Mesodermal cell (in vitro differentiated cells): ENCODE data around the gene NEK2.
"Not testable (repeated sequence)": the region's sequence is repeated elsewhere in the genome, so short reads cannot be mapped to it uniquely, and the experiment has no call there.

Experiments used
- H3K27ac ChIP-seq: 2 replicates; pipeline ENCODE4 v1.7.0; 2013; ENCODE audit warnings: mild to moderate bottlenecking, low read depth, low read length, moderate library complexity; ENCODE audit not compliant: severe bottlenecking
- H3K36me3 ChIP-seq: 2 replicates; pipeline ENCODE4 v1.7.1; 2013; ENCODE audit warnings: mild to moderate bottlenecking, low read length, moderate library complexity; ENCODE audit not compliant: control insufficient read depth, insufficient read depth
- H3K4me1 ChIP-seq: one replicate; pipeline ENCODE4 v1.7.1; 2013; ENCODE audit warnings: mild to moderate bottlenecking, low read length; ENCODE audit not compliant: insufficient read depth, control insufficient read depth, poor library complexity, severe bottlenecking
- H3K4me3 ChIP-seq: 2 replicates; pipeline ENCODE4 v1.7.0; 2013; ENCODE audit warnings: low read length, control low read depth, mild to moderate bottlenecking; ENCODE audit not compliant: insufficient read depth, poor library complexity, severe bottlenecking; ENCODE audit errors: extremely low read depth
- H3K9me3 ChIP-seq: 2 replicates; pipeline ENCODE4 v1.7.1; 2013; ENCODE audit warnings: mild to moderate bottlenecking, low read length, moderate library complexity; ENCODE audit not compliant: control insufficient read depth
- WGBS, 2 experiments: methylation state at CpG; one replicate each; pipeline ENCODE4 v1.1.5; 2013; ENCODE audit warnings: missing lambda C conversion rate in 2 of 2; ENCODE audit not compliant: insufficient coverage in 2 of 2; 5-methylcytosine and 5-hydroxymethylcytosine counted together

NEK2 gene

DNA sequence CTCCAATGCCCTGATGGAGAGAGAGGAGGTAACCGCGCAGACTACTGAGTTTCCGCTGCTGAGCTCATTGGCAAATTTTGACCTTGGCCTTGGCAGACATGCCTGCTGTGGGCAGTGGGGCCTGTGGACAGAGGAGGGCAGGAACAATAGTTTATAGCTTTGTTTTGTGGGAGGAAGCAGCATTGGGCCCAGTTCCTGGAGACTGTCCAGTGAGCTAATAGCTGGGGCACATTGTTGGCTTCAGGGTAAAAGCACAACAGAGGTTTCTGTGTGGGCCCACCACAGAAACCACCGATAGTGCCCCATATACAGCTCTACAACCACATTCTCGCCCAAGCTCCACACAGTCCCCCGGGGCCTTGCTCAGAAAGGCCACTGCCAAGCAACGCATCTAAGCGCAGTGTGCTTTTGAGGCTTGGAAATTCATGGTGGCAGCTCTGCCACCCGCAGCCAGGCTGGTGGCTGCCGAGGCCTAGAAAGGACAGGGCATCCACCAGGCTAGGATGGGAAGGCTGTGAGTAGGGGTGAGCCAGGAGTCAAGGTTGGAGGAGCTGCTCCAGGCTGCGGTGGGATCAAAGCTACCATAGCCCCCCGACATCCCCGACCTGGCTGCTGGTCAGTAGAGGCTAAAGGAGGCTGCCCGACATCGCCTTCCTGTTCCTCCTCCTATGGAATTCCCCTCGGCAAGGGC lies 43.2 kb downstream of the NEK2 start:
- Histone ChIP-seq H3K27ac (no peak overlapping the region), H3K9me3 (no peaks in the 10 kb centered on the region), H3K36me3 (no peaks in the 10 kb centered on the region), H3K4me3 (no peak overlapping the region), H3K4me1 (peaks cover 10% of the 10 kb centered on the region)
- 97 to 98% methylated on average over 12 to 15 of the region's 16 CpGs for WGBS, 2 experiments

DNA sequence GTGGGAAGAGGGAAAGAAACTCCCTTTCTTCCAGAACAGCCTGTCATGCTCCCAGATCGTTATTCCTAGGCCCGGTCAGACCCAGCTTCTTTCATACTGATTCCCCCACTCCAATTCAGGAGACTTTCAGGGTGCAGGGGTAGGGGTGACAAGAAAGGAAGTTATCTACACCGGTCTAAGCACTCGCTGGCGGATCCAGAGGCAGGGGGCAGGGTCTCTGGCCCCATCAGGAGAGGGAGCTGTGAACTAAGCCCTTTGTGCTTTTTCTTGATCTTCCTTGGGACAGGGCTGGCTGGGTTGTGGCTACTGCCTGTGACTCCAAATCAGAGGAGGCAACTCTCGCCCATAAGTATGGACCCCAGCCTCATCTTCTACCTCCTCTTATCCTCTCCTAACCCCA lies 44.3 kb downstream of the NEK2 start:
- Histone ChIP-seq H3K4me3 (no peak overlapping the region), H3K4me1 (peaks cover 10% of the 10 kb centered on the region), H3K27ac (no peak overlapping the region), H3K9me3 (no peaks in the 10 kb centered on the region), H3K36me3 (no peaks in the 10 kb centered on the region)
- 80 to 86% methylated on average over 1 to 4 of the region's 6 CpGs for WGBS, 2 experiments

DNA sequence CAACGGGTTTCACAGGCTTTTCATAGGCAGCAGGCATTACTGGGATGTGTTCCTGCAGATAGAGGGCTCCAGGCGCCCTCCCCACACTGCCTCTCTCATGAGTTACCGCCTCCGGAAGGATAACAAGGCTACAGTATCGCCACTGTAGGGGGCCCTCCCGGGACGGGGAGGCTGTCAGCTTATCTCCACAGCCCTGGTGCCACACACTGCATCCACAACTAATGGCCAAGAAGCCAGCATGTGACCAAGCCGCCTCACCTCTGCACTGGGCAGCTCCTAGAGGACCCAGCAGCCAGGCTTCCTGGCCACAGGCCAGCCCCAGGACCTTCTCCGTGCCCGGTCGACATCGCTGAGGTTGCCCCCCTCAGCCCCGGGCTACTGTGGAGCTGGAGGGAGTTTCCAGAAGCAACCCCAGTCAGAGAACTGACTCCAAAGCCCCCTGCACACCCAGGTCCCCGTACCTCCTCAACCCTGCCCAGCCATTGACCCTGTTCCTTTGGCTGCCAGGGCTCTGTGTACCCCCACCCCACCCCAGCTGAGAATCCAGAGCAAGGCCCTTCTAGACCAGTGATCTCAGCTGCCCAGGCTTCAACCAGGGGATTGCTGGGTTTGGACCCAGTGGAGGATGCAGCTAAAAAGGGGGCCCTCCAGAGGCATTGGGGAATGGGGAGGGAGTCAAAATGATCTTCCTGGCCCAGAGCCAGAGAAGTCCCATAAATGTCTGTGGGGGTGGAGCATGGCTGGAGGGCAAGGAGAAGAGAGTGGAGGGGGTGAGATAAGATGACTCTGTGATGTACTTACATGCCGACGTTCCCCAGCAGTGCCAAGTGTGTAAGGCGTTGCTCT lies 45.0 kb downstream of the NEK2 start:
- WGBS, 2 experiments, result 9 to 28% methylated on average over 8 to 9 of the region's 17 CpGs
- peaks cover 10% of the 10 kb centered on the region for H3K4me1 ChIP-seq
- no peaks in the 10 kb centered on the region for H3K36me3 ChIP-seq

DNA sequence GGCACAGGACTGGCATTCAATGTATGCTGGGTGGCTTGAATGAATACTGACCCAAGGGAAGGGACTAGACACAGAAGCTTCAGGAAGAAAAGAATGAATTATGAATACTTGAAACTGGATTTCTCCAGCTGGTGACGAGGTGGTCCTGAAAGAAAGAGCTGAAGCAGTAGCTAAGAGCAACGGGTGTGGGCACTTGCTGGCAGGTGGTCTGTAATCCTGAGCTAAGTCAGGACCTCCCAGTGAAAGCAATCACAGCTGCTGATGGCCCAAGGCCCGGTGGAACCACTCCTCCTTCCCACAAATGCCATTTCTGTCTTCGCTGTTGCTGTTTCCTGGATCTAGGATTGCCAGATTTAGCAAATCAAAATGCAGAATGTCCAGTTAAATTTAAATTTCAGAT lies 47.0 kb downstream of the NEK2 start:
- H3K4me3 ChIP-seq, result no peak overlapping the region
- WGBS, 2 experiments, result 53 to 65% methylated on average over 3 of the region's 4 CpGs
- no peaks in the 10 kb centered on the region for H3K9me3 ChIP-seq
- no peaks in the 10 kb centered on the region for H3K36me3 ChIP-seq
- H3K4me1 ChIP-seq, result peaks cover 10% of the 10 kb centered on the region
- H3K27ac ChIP-seq, result no peak overlapping the region

More for the DNA sequence above, 45.0 kb downstream of the NEK2 start:
- no peak overlapping the region for H3K4me3 ChIP-seq
- H3K27ac ChIP-seq, result no peak overlapping the region
- H3K9me3 ChIP-seq, result no peaks in the 10 kb centered on the region

DNA sequence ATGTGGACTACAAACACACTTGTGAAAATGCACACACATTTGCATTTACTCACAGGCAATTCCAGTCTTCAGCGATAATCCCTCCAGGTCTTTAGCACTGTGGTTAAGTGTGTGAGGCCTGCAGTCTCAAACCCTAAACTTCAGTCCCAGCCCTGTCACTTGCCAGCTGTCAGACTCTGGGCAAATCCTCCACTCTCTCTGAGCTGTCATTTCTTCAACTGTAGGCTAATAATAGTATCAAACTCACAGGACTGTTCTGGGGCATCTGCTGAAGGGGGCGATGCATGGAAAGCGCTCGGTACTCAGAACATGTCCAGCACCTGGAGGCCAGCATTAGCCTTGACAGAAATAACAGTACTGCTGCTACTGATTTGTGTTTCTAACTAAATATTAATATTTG lies 48.2 kb downstream of the NEK2 start:
- 83 to 100% methylated on average over 1 to 2 of the region's 4 CpGs for WGBS, 2 experiments
- no peaks in the 10 kb centered on the region for H3K36me3 ChIP-seq
- no peak overlapping the region for H3K4me3 ChIP-seq
- peaks cover 5% of the 10 kb centered on the region for H3K4me1 ChIP-seq
- H3K9me3 ChIP-seq, result no peaks in the 10 kb centered on the region
- H3K27ac ChIP-seq, result no peak overlapping the region

DNA sequence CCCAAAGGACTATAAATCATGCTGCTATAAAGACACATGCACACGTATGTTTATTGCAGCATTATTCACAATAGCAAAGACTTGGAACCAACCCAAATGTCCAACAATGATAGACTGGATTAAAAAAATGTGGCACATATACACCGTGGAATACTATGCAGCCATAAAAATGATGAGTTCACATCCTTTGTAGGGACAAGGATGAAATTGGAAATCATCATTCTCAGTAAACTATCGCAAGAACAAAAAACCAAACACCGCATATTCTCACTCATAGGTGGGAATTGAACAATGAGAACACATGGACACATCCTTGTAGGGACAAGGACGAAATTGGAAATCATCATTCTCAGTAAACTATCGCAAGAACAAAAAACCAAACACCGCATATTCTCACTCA lies 49.6 kb downstream of the NEK2 start:
- not testable (repeated sequence) for H3K36me3 ChIP-seq
- no CpG with 5 or more reads among the region's 7 CpGs for WGBS, 2 experiments

DNA sequence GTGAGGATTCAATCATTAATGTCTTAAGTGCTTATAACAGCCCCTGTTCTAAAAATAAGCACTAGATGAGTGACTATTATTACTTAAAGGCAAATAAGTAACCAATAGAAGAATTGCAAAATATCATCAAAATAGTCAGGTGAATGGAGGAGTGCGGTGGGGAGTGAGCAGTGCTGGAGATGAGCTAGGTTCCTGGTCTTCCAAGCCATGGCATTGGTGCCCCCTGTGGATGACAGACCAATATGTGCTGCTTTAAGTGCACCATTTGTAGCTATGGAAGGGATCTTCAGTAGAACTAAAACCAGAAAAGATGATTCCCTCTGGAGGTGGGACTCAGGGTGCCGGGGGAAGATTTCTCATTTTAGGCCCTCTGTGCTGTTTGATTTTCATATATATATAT lies 50.4 kb downstream of the NEK2 start:
- no peaks in the 10 kb centered on the region for H3K36me3 ChIP-seq
- no peaks in the 10 kb centered on the region for H3K9me3 ChIP-seq
- H3K4me3 ChIP-seq, result no peak overlapping the region
- WGBS, 2 experiments, result 89 to 90% methylated on average over 1 of the region's 2 CpGs
- no peak overlapping the region for H3K27ac ChIP-seq
- peaks cover under 1% of the 10 kb centered on the region for H3K4me1 ChIP-seq

More for the DNA sequence above, 49.6 kb downstream of the NEK2 start:
- H3K27ac ChIP-seq, H3K4me1 ChIP-seq, H3K4me3 ChIP-seq, H3K9me3 ChIP-seq: not testable (repeated sequence)

DNA sequence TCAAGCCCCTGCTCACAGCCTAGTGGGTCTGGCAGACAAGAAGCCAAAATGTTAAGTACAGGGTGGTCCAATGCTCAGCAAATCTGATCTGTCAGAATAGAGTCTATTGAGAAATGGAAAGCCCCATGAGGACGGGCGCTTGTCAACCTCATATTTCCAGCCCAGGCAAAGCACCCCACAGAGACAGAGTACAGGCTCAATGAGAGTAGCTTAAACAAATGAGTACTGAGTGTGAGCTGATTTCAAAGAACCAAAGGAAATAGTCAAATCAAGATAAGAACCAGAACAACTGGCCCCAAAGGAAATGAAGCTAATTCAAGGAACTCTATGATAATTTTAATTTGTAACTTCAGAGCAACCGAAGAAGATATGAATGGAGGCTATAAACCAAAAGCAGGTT lies 51.9 kb downstream of the NEK2 start:
- no peak overlapping the region for H3K4me3 ChIP-seq
- H3K36me3 ChIP-seq, result no peaks in the 10 kb centered on the region
- no peak overlapping the region for H3K27ac ChIP-seq
- no peaks in the 10 kb centered on the region for H3K9me3 ChIP-seq
- no peaks in the 10 kb centered on the region for H3K4me1 ChIP-seq
- 91% methylated on average over 3 of the region's 3 CpGs; no CpG with 5 or more reads in 1 of the 2 experiments for WGBS, 2 experiments

DNA sequence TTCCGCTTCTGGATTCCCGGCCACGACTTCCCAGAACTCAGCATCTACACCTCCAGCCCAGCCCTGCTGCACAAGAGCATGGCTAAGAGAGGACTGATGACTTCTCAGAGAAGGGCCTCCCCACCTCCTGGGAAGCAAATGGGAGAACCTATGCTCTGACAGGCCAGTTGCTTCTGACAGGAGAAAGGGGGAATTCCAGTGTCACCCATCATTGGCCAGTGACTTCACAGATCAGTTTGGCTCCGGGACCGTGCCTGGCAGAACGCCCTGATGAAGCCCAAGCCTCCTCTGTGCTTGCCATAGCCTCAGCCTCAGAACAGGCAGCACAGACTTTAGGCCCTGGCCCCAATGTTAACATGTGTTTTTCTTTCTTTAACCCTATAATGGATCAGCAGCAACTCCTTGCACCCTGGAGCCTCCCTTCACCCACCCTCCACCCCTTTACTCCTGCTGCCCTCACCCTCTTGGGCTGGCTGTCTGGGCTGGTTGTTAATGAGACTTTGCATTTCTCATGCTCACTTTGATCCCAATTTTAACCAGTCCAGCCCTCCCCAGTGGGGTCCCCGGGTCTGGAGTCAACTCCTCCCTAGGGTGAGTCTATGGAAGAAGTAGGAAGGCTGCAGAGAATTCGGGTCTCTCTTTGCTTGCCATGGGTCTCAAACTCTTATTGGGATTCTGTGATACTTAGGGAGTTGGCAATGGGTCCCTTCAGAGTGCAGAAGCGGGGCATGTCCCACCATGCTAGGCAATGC lies 53.8 kb downstream of the NEK2 start:
- no peaks in the 10 kb centered on the region for H3K9me3 ChIP-seq
- peaks cover 2% of the 10 kb centered on the region for H3K4me1 ChIP-seq
- WGBS, 2 experiments, result 85 to 92% methylated on average over 4 to 7 of the region's 9 CpGs
- H3K36me3 ChIP-seq, result no peaks in the 10 kb centered on the region
- H3K4me3 ChIP-seq, result no peak overlapping the region
- no peak overlapping the region for H3K27ac ChIP-seq

DNA sequence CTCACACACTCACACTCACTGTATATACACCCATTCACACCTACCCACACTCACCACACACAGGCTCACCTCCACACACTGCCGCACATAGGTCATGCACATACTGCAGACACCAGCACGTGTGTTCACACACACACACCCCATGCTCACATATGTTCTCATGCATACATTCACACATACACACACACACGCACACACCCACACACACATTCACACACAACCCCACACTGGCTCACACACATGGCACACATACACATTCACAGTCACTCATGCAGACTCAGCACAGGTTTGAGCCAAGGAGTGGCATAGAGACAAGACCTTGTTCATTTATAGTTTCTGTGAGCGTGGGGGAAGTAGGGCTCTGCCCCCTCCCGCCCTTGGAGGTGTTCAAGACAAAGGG lies 55.3 kb downstream of the NEK2 start:
- no peak overlapping the region for H3K4me3 ChIP-seq

More for the DNA sequence above, 55.3 kb downstream of the NEK2 start:
- H3K27ac ChIP-seq, result no peak overlapping the region
- 83 to 89% methylated on average over 5 of the region's 5 CpGs for WGBS, 2 experiments
- no peaks in the 10 kb centered on the region for H3K36me3 ChIP-seq
- no peaks in the 10 kb centered on the region for H3K9me3 ChIP-seq
- H3K4me1 ChIP-seq, result peaks cover 2% of the 10 kb centered on the region
